HG02938 (cell line): Measurements from ENCODE around the gene KLHL12.

Experiments
- ATAC-seq: cut with Tn5 transposase; IDR thresholded peaks from one replicate; pipeline ENCODE4 v1.9.1; 2021; ENCODE audit warnings: mild to moderate bottlenecking, moderate library complexity; ENCODE audit not compliant: unreplicated experiment

Gene KLHL12

DNA sequence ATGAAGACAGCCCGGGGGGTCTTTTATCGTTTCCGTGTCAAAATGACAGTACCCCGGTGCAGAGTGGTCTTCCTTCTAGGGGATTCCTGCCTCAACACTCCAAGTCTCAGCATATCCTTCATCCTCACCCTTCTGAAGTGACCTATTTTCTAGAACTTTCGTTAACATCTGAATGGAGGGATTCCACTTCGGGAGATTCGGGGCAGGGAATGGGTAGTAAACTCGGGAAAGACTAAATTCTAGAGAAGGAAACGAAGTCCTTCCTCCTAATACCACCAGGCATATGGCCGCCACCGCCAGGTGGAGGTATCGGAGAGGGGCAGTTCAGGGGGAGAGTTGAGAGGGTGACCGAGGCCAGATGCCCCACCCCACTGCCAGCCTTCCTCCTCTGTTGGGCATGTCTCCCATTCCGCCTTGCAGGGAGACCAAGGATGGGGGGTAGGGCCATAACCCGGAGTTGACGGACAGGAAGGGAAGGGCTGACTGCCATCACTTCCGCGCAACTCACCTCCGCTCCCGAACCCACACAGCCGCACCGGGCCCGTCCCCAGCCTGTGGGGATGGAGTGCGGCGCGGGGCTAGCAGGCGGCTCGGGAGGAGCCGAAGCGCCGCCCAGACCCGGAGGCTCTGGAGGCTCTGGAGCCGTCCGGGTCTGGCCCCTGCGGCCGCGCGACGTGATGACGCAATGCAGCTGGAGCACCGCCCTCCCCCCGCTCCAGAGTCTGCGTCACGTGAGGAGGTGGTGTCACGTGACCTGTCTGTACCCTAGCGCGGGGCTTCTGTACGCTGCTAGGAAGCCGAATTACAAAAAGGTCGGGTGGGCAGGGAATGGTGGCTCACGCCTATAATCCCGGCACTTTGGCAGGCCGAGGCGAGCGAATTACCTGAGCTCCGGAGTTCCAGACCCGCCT lies at the start of gene KLHL12:
Gene KLHL12, minus strand, starts transcription at position 654 of the 911 bp plus-strand sequence. CDS start 2,072 bp downstream, outside the sequence.
- ATAC-seq, result peak; percentile 81

DNA sequence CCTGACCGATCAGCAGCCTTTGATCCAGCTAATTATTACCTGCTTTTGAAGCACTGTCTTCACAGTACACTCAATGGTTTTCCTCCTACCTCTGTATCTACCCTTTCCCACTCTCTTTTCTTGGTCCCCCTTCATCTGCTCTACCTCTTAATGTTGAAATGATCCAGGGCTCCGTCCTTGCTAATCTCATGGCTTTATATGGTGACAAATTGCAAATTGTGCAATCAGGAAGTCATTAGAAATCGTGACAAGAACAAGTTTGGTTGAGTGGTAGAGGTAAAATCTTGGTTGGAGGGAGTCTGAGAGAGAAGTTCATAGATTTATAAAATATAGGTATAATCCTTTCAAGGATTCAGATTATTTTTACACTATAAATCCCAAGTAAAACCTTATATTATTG lies 49.6 kb upstream of the KLHL12 start:
- no peak for ATAC-seq

DNA sequence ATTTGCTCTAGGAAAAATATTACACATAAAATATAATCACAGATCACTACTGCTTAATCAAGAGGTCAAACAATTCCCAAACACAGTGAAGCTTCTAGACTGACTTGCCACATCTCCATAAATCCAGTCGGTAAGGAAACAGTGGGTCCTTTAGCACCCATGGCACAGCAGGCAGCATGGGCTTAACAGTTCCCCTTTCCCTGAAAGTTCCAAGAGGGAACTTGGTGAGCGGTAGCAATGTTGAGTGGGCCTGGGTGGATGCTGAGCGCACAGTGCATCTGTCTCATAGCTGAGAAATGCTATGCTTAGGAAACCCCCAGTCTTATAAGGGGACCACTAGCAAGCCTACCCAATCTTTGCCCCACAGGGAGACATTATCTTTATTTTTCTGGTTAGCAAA lies 47.8 kb upstream of the KLHL12 start:
- ATAC-seq, result no peak

DNA sequence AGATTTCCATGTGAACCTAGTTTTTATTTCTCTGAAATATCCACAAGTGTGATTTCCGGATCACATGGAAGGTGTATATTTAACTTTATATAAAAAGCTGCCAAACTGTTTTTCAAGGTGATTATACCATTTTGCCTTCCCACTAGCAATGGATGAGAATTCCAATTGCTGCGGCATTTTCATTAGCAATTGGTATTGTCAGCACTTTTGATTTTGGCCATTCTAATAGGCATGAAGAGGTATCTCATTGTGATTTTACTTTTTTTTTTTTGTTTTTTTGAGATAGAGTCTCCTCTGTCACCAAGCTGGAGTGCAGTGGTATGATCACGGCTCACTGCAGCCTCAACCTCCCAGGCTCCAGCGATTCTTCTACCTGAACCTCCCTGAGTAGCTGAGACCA lies 45.0 kb upstream of the KLHL12 start:
- ATAC-seq, result no peak

DNA sequence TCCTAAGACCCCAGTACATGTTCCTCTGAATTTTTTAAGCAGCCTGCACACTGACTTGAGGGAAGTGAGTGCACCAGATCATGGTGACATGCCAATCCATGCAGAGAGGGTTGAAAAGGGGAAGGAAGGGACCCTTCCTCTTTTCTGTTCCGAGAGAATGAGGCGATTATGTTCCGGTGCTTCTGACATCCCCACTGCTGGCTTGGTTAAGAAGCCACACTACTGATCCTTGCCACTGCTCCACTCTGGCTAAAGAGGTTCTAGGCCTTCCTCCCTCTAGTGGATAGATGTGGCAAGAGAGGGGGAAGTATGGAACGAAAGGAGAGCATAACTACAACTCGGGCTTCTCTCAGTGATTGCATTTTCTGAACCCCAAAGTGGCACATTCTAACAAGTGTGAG lies 41.9 kb upstream of the KLHL12 start:
- ATAC-seq, result no peak

DNA sequence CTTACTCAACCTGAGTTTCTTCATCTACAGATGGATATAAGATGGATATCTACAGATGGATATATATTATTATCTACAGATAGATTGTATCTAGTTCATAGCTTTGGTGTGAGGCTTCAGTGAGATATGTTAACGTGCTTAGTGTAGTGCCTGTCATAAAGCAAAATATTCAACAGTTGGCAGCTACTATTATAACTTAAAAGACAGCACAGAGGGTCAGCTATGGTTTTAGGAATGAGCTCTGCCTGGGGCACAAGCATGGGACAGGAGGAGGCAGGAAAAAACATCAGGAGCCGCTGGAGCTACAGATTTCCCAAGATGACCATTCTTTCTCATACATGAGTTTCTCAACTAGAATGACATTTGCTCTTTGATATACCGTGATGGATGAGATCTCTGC lies 41.3 kb upstream of the KLHL12 start:
- no peak for ATAC-seq

DNA sequence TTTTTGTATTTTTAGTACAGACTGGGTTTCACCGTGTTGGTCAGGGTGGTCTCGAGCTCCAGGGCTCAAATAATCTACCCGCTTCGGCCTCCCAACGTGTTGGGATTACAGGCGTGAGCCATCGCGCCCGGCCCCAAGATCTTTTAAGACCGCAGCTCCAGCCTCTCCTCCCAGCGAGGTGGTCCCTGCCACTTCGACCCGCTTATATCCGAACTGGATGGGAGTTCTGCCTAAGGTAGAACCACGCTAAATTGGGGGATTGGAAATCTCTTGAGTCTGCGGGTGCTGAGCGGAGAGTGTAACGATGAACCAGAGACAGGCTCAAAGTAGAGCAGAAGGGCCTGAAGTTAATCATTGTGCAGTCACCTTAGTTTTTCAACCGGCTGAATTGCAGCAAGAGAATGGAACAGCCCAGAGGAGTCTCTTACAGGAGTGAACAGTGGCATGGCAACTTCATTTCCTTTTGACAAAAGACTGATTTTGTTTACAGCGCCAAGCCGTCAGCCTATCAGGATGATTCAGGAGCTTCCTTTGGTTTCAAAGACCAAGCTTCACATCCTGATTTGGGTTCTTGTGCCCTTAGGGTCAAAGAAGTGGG lies 40.7 kb upstream of the KLHL12 start:
- no peak for ATAC-seq

DNA sequence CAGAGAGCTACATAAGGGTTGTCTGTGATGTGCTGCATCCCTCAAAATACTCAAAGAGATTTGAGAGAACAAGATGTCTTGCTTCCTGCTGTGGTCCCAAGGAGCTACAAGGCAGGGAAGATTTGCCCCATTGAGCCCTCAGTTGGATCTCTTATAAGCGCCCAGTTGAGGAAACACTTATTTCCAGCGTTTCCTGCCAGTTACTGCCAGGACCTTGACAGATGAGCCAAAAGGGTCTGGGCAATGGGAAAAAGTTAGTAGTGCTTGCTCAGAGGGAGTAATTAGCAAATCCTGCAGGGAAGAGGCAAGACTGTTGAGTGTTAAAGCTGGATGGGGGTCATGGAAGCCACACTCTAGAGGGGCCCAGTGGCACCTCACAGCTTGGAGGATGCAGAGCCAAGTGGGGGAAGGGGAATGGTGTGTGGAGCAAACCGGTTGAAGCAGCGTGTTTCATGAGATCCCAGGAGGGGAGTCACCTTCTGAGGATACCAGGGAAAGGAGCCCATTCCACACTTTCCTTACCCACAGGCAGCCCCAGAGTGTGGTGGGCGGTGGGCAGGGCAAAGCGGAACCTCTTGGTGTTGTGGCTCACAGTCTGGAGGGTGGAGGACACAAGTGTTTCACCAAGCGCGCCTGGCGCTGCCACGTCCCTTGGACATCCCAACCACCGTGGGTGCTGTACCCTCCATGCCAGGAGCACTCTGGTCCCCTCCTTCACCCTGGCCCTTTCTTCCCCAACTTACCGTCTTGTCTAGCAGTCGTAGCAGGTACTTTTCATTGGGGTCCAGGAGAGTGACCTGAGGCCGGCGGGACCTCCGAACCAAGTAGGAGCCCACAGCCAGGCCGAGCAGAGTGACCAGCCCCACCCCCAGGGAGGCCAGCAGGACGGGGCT lies 39.2 kb upstream of the KLHL12 start:
- no peak for ATAC-seq

DNA sequence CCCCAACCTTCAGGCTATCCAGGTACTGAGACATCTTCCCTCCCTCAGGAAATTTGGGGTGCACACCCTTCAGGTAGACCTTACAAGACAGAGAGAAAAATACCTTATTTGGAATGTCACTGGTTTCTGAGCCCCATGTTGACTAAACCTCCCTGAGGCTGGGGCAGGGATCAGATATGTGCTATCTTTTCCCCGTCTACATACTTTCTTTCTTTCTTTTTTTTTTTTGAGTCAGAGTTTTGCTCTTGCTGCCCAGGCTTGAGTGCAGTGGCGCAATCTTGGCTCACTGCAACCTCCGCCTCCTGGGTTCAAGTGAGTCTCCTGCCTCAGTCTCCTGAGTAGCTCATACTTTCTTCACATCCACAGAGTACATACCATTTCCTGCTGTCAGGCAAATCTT lies 38.4 kb upstream of the KLHL12 start:
- ATAC-seq, result no peak

DNA sequence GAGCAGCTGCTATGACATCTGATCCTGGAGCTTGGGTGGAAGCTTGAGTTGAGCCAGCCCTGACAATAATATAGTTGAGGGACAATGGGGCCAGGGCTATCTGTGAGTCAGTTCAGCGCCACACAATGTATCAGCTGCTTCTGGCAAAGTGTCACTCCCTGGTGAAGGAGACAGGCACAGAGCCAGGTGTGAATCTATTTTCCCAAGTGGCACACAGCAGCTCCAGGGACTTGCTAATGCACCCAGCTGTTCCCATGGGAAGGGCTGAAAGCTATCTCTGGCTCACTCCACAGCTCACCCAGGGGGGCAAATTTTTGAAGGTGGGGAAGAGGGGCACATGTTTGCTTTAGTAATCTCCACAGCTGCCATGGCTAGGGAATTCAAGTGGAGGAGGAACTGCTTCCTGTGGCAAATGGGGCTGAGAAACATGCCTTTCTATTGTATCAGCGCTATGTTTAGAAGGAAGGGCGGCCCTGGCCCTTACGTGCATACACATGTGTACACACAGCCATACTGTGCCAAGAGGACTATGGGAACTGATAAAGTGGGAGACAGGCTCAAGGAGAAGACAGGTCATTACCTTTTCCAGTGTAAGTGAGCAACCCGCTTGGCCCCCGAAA lies 37.9 kb upstream of the KLHL12 start:
- no peak for ATAC-seq

DNA sequence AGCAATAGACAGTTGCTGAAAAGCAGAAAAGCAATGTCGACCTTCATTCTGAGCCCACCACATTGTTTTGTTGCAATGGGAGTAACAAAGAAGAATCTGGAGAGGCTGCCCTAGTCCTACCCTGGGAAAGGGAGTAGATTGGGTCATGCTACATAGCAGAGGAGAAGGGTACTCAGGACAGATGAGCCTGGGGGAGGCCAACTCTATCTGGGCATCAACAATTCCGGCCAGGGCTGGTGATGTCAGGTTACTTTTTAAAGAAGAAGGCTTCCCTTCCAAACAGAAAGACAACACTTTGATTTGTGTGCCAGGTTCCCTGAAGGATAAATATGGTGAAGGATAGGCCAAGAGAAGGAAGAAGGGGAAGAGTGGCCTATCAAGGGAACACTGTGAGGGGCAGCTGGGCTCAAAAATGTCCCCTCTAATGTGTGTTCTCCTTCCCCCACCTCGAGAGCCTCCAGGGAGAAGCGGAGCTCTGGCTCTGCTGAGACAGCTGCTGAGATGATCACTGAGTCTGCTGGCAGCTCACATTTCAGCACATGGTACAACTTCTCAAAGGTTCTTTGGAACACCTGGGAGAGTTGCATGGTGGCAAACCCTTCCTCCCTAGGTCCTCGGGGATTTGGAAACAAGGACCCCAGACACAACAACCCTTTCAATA lies 34.3 kb upstream of the KLHL12 start:
- no peak for ATAC-seq

DNA sequence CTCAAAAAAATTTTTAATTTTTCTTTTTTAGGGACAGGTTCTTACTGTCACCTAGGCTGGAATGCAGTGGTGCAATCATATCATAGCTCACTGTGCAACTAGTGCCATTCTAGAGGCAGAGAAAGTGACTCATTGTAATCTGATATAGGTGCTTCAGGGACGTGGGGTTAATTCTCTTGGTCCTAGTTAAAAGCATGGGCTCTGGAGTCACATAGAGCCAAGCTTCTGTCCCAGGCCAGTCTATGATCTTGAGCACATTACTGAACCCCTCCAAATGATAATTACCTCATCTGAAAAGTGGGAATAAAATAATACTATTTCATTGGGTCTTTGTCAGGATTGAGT lies 32.2 kb upstream of the KLHL12 start:
- ATAC-seq, result no peak

DNA sequence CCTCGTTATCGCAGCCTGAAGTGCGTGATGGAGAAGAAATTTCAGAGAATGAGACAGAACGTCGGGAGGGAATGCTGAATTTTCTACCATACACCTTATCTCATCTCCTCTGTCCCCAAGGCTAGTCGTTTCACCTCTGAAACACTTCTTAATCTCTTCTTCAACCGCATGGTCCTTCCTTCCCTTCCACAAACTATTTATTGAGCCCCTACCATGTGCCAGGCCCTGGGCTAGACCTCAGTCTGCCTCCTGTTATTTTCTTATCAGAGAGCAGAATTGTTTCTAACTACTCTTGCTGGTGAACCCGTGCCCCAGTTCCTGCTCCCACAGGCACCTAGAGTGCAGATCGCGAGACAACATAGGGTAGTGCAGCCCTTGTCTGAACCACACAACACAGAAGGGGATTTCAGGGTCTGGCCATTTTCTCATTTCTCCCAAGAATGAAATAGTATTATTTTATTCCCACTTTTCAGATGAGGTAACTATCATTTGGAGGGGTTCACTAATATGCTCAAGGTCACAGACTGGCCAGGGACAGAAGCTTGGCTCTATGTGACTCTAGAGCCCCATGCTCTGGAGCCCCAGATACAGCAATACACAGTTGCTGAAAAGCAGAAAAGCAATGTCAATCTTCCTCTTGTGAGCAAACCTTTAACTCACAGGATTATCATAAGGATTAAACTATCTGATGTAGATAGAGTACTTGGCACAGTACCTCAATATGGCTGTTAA lies 31.7 kb upstream of the KLHL12 start:
- ATAC-seq, result peak; percentile 1

DNA sequence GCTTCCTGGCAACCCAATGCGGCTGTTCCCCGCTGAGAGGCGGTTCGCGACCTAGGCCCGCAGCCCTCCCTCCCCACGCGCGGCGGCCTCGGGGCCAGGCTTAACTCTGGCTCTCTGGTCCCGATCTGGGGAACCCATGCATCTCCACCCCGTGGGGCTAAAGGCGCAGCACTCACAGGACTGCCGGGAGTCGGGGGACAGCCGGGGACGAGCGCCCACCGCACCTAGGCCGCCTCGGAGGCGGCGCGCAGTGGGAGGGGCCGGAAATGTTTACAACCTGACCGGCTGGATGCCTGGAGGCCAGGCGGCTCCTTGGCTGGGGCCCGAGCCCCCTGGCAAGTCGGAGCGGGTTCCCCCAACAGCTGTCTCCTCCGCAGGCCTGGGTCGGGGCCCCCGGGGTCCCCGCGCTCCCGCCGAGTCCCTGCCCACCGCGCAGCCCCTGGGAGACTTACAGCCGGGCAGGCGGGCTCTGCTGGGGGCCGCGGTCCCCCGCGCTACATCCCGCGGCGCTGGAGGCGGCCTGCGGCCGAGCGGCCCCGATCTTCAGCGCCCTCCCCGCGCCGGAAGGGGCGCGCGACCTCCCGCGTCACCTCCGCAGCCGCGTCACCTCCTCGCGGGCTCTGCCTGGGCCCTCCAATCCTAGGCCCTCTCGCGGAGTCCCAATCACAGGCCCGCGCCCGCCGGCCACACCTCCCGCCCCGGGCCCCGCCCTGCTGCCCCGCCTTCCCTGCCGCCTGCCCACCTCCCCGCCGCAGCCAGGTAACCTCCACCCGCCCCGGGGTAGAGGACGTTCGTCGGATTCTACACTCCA lies 30.9 kb upstream of the KLHL12 start, which contains the start of gene ADIPOR1:
Gene ADIPOR1, minus strand, starts transcription at position 580 of the 811 bp plus-strand sequence. CDS start 7,242 bp downstream, outside the sequence.
- peak; percentile 94 for ATAC-seq

DNA sequence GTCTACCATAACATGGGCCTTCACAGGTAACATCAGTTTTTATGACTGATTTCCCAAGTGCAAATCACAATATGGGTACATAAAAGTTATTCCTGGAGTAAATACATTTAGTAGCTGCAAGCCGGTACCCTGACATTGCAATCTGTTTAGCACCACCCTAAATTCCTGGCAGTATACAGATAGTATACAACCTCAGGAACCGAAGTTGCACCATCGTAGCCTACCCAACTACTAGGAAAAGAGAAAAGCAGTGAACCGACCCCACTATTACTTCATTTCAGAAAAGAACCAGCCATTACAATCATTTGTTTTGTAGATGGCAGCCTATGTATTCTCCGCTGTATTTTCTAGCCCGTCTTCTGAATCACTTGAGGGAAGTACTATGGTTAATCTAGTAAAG lies 29.9 kb upstream of the KLHL12 start:
- ATAC-seq, result no peak

DNA sequence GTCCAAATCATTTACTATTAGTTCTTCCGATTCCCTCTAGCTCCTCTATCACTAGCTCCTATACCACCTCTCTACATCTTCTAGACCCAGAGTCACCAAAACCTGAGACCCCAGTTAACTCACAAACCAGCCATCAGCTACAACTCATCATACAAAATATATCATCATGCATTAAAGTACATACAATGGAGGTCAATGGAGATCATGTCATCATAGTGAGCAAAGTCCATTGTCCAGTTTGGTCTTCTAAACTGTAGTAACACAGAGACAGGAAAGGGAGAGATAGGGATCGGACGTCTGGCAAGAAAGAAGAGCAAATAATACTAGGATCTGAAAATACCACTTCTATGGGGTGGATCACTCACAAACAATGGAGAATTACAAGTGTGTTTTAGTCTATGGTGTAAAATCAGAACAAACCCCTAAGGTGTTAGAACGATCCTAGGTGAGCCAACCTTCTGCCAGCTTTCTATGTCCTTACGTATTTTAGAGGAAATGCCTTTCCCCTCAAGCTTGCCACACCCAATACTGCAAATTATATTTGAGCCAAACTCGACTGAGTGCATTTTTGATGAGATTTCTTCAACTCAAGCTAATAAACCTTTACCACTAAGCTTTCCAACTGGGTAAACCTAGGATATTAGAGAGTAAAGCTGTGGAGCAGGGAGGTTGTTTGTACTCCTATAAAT lies 27.2 kb upstream of the KLHL12 start:
- ATAC-seq, result no peak

DNA sequence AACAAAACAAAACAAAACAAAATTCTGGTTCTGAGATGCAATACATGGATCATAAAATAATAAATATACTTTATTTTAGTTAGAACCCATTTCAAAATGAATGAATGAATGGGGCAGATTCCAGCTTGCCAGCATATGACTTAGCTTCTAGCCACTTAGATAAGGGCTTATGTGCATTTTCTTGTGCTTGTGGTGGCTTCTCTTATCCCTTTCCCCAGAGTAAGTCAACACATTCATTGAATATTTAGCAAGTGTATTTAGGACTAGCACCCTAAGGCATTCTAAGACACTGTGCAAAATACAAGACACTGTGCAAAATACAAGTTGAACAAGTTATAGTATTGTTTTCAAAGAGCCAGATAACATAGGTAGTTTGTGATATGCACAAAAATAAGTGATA lies 26.4 kb upstream of the KLHL12 start:
- no peak for ATAC-seq

DNA sequence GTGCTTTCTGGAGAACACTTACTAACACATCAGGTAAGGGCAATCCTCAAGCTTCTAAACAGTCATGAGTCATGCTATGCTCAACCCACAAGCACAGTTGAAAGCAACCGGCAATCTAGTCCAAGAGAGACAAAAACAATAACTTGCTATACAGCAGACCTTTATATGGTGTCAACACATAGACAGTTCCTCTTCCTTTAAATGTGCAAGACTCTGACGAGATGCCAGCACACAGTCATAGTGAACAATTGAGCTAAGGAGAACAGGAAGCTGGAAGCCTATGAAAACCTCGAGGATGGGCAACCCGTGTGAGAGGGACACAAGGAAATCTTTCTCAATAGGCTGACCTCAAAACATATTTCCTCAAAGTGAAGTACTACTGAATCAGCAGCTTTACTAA lies 25.8 kb upstream of the KLHL12 start:
- ATAC-seq, result no peak
